Kidney epithelial cell (primary cell): Measurements from ENCODE around the gene DOC2B. TPM values are rescaled to one million over a fixed set of nuclear protein-coding genes. Genes with fewer than 3 reads are reported as not detected.
A peak's percentile ranks its signal among the peaks of the same experiment; 100 is the strongest.

Experiments
- DNase-seq: peaks from one replicate; pipeline ENCODE4 v3.0.0-alpha.2; 2010; ENCODE audit warnings: low read depth
- H3K27me3 ChIP-seq: 2 replicates; pipeline ENCODE4 v1.6.0; 2011; ENCODE audit warnings: low read length; ENCODE audit not compliant: control insufficient read depth, insufficient read depth
- H3K36me3 ChIP-seq: 2 replicates; pipeline ENCODE4 v1.5.1; 2011; ENCODE audit warnings: low read length; ENCODE audit not compliant: control insufficient read depth, insufficient read depth
- H3K4me3 ChIP-seq: 2 replicates; pipeline ENCODE4 v1.5.1; 2011; ENCODE audit warnings: low read depth, mild to moderate bottlenecking, control low read depth, low read length
- total RNA-seq: library from RNA; depleted of rRNA; stranded (reverse); fragments of >200 nt; gene quantifications from 2 replicates; pipeline ENCODE4 v1.2.3, GENCODE V29; 2015
- TF ChIP-seq, protein P1 (sequence below): IDR thresholded peaks from 2 replicates; pipeline ENCODE4 v1.5.1; 2011; ENCODE audit warnings: mild to moderate bottlenecking, moderate library complexity, low read length, control low read depth, inconsistent platforms; ENCODE audit not compliant: insufficient read depth, poor library complexity, severe bottlenecking

Gene DOC2B
- total RNA-seq, 1 donor from 2014 or later = 38.1 TPM

GRCh38 chr17:185445-186138 is 4.1 kb upstream of the DOC2B start:
- TF ChIP-seq, protein P1, sequence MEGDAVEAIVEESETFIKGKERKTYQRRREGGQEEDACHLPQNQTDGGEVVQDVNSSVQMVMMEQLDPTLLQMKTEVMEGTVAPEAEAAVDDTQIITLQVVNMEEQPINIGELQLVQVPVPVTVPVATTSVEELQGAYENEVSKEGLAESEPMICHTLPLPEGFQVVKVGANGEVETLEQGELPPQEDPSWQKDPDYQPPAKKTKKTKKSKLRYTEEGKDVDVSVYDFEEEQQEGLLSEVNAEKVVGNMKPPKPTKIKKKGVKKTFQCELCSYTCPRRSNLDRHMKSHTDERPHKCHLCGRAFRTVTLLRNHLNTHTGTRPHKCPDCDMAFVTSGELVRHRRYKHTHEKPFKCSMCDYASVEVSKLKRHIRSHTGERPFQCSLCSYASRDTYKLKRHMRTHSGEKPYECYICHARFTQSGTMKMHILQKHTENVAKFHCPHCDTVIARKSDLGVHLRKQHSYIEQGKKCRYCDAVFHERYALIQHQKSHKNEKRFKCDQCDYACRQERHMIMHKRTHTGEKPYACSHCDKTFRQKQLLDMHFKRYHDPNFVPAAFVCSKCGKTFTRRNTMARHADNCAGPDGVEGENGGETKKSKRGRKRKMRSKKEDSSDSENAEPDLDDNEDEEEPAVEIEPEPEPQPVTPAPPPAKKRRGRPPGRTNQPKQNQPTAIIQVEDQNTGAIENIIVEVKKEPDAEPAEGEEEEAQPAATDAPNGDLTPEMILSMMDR = no peak
- no peaks in the 10 kb centered on the region for H3K36me3 ChIP-seq
- H3K27me3 ChIP-seq = peaks cover 2% of the 10 kb centered on the region
- no peak for DNase-seq
- no peak overlapping the region for H3K4me3 ChIP-seq

GRCh38 chr17:183021-183420 is 1.6 kb upstream of the DOC2B start:
- peaks cover 2% of the 10 kb centered on the region for H3K27me3 ChIP-seq
- TF ChIP-seq, protein P1 = no peak
- DNase-seq = no peak
- H3K4me3 ChIP-seq = no peak overlapping the region
- no peaks in the 10 kb centered on the region for H3K36me3 ChIP-seq

DNA sequence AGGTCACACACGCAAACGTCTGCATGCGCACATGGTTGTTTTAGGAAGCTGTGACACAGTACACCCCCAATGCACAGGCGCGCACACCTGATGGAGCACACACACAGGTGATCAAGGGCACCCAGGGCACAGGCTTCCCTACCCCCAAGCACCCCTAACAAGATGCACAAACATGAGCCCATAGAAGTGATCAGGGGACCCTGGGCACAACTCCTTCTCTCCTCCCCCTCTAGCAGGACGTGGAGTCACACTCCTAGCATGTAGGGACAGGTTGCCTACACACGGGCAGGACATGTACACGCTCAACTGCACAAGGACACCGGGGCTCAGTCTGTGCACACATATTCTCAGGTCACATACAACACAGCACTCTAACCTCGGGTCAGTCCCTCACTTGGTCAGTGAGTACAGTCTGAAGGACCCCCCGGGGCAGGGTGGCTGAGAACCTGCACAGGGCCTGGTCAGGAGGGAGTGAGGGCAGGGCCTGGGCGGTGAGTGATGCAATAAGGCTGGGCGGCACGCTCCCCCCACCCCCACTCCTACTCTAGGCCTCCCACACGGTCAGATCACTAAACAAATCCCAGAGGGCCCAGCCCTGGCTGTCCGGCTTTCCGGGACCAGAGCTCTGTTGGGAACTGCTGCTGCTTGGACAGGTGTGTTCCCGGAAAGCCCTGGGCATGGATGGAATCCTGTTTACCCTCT is 751 bp upstream of the DOC2B start:
- peak overlapping the region; percentile 42 for H3K4me3 ChIP-seq
- no peak for DNase-seq
- TF ChIP-seq, protein P1 = no peak
- peaks cover 1% of the 10 kb centered on the region for H3K36me3 ChIP-seq
- H3K27me3 ChIP-seq = peaks cover 2% of the 10 kb centered on the region

DNA sequence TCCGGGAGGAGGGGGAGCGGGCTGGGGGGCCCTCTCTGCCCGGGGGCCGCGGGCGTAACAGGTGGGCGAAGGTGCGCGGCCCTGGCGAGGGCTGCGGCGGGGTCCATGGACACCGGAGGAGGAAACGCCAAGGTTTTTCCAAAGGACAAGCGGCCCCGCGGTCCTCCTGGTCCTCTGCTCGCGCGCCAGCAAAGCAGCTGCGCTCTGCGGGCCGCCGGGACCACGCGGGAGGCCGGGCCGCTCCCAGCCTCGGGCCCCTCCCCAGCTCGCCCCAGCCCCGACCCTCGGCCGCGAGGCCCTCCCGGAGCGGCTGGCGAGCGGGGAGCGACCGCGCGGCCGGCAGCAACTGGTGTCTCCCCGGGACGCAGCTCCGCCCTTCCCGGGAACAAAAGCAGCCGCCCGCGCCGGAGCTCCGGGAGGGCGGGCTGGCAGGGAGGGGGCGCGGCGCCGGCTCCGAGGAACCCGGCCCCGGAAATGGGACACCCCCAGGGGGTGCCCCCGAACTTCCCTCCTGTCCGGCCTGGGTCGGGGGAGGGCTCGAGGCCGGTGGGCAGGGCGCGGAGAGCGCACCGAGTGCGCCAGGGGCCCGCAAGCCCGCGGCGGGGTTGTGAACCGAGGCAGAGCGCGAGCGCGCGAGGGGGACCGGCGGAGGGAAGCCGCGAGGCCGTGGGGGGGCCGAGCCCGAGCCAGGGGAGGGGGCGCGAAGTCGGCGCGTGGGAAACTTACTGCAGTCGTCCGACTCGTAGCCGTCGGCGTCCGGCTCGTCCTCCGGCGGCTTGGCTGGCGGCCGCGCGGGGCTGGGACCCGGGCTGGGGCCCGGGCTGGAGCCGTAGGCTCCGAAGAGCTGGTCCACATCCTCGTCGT is 837 bp downstream of the DOC2B start:
- TF ChIP-seq, protein P1 = no peak
- DNase-seq = no peak
- peak overlapping the region; percentile 62 for H3K4me3 ChIP-seq
- H3K36me3 ChIP-seq = peaks cover 1% of the 10 kb centered on the region
- H3K27me3 ChIP-seq = peaks cover 2% of the 10 kb centered on the region

DNA sequence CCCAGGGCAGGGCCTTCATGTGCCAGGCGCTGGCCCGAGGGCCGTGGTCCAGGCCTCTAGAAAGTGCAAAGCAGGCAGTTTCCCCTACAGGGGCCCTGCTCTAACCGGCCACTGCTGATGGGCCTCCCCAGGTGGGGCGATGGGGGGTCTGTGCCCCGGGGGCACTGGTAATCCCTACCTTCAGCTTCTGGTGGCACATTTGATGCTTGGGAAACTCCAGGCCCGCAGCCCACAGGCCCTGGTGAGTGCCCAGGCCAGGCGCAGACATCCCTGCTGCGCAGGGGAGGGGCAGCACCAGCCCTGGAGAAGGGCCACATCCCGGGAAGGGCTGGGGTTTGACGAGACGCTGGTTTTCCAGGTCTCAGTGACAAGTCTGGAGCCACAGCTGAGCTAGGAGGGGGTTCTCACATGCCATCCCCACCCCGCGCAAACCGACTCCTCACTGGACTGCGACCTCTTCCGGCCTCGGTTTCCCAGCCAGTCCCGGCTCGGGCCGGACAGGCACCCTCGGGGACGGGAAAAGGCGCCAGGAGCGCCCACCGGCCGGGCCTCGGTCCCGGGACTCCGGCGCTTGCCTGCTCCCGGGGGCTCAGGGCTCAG is 1.6 kb downstream of the DOC2B start:
- TF ChIP-seq, protein P1 = no peak
- peaks cover 2% of the 10 kb centered on the region for H3K27me3 ChIP-seq
- H3K36me3 ChIP-seq = peaks cover 1% of the 10 kb centered on the region
- no peak for DNase-seq
- peak overlapping the region; percentile 62 for H3K4me3 ChIP-seq
